COLO668 (cell line): ENCODE results near the gene FFAR2.
"Not testable (repeated sequence)": the region's sequence is repeated elsewhere in the genome, so short reads cannot be mapped to it uniquely, and the experiment has no call there.

Experiments used
- DNase-seq: peaks from one replicate; lab custom pipeline; 2025; ENCODE audit not compliant: unreplicated experiment; lab: John Stamatoyannopoulos, UW

Gene FFAR2

DNA sequence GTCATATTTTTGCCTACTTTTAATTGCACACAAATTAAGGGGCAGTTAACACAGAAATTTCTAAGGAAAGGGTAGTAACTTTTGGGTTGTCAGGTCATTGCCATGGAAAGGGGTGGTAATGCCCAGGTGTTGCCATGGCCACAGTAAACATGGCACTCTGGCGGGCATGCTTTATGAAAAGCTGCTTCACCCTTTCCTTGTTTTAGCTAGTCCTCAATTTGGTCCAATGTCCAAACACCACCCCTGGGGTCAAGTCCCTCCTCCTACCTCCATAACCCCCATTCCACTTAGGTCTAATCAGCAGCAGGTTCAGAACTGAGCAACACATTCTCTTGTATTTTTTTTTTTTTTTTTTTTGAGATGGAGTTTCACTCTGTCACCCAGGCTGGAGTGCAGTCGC, 6.6 kb downstream of the FFAR2 start:
- DNase-seq: peak; percentile 18

DNA sequence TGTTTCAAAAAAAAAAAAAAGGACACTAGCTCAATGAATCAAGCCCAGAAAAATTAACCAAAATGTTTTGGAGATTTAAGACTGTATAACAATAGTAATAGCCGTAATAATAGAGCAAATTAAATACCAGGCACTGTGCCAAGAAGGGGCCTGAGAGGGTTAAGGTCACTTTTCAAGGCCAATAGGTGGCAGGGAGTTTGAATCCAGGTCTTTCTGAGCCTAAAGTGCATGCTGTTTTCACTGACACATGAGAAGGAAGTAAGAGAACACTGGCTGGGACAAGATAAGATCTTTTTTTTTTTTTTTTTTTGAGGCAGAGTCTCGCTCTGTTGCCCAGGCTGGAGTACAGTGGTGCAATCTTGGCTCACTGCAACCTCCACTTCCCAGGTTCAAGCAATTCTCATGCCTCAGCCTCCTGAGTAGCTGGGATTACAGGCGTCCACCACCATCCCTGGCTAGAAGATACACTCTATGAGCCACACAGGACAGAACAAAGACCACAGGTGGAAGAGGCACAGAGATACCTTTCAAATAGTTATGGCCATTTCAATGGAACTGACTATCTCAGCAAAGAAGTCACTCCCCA, 7.7 kb downstream of the FFAR2 start:
- no peak for DNase-seq

- DNase-seq: no peak
Observed at GRCh38 chr19:35457173-35457572, 9.1 kb downstream of the FFAR2 start.

DNA sequence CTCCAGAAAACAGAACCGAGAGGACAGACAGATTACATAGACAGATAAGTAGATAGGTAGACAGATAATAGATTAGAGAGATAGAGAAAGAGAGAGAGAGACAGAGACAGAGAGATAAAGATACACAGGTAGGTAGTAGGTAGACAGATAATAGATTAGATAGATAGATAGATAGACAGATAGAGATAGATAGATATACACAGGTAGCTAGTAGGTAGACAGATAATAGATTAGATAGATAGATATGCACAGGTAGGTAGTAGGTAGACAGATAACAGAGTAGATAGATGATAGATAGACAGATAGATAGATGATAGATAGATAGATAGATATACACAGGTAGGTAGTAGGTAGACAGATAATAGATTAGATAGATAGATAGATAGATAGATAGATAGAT, 10.1 kb downstream of the FFAR2 start:
- DNase-seq: no peak

DNA sequence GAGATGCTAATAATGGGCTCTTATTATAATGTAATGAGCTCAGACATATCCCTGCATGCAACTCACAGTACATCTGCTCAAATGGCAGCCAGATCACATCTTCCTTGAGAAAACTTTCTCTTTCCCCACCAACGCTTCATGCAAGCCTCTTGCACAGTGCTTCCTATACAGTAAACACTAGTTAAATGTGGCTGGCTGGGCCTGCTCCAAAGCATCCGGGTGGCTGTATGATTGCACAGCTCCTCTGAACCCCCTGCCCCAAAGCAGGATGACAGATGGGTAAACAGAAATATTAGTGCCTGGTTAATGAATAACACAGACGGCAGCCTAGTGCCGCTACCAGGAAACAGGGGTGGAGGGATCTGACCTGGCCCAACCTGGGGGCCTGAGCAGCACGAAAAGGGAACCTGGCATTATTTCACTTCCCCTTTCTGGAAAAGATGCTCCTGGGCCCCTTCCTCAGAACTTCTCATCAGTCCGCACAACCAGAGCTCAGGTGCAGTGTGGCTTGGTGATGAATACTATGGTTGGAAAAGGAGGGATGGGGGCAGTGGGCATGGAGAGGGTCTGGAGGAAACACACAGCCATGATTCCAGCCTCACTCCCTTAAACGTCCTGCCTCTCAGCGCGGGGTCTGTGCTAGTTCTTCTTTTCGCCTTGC, 10.8 kb downstream of the FFAR2 start:
- DNase-seq: peak; percentile 74

DNA sequence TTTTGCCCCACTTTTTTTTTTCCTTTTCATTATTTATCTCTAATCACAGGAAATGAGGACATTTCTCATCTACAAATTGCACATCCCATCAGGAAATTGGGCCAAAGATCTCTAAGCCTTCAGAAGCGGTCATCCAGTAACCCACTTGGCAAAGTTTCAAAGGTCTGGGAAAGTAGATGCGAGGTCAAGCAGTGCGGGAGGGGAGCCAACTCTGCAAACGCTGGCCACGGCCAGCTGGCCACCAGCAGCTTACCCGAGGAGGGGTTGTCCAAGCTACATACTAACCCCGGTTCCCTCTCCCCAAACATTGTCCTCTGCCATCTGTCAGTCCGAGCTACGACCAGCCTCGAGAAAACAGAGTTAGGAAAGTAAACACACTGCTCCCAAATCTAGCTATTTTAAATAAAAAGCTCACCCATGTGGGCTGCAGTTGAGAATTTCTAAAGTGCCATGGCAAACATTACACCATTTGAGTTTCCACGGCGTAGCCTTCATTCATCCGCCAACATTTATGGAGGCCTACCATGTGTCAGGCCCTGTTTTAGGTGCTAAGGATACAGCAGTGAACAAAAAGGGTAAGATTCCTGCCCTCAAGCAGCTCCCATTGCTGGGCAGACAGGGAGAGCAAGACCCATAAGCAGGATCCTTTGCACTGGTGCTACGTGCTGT, 11.5 kb downstream of the FFAR2 start:
- no peak for DNase-seq

DNA sequence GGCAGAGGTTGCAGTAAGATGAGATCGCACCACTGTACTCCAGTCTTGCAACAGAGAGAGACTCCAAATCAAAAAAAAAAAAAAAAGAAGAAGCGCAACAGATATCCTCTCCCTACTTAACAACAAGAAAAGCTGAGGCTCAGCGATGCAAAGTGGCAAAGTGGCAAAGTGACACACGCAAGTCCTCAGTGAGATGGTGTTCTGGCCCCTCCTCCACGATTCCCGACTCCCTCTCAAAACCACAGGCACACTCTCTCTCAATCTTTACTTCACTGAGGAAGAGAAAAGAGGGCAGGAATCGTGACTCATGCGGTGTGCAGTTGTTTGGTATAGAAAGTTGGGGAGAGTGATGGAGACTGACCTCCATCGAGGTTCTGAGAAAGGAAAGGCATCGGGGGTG, 12.6 kb downstream of the FFAR2 start:
- DNase-seq: no peak

DNA sequence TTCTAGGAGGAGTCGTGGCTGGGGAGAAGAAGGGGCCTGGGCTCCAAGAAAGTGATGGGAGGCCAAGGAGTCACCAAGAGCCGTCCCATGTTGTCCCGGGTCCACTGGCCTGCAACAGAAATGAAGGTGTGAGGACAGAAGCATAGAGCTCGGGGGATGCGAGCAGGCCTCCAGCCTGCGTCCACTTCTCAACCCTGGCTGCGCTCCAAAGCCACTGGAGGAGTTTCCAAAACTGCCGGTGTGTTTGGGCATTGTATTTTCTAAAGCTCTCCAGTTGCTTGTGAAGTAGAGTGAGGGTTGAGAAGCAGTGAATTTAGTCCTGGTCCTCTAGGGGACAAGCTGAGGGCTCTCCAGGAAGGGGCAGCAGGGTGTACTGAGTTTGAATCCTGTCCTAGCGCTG, 13.0 kb downstream of the FFAR2 start:
- no peak for DNase-seq

DNA sequence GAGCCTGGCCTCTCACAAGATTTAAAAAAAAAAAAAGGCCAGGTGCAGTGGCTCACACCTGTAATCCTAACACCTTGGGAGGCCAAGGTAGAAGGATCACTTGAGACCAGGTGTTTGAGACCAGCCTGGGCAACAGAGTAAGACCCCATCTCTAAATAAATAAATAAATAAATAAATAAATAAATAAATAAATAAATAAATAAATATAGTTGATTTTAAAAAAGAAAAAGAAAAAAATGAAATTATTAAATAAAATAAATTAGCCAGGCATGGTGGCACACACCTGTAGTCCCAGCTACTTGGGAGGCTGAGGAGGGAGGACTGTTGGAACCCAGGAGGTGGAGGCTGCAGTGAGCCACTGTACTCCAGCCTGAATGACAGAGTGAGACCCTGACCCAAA, 13.7 kb downstream of the FFAR2 start:
- not testable (repeated sequence) for DNase-seq

DNA sequence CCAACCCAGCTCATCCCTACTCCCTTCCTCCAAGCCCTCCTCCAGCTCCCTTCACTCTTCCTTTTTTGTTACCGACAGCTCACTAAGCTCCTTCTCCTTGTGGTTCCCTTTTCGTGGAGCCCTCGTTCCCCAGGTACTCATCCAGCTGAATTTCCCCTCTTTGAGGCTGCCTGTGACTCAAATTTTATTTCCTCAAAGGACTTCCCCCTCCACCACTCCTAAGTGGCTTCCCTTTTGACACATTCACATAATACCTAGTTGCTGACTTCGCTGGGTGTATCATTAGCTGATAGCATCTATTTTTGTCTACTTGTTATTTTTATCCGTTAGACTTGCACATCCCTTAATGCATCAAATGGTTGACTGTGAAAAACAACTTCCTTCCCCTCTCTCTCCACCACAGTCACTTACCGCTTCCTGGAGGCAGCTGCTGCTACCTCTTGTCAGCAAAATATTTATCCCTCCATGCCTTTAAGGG, 14.5 kb downstream of the FFAR2 start:
- no peak for DNase-seq

- not testable (repeated sequence) for DNase-seq
Observed at GRCh38 chr19:35462956-35463355, 14.9 kb downstream of the FFAR2 start.

DNA sequence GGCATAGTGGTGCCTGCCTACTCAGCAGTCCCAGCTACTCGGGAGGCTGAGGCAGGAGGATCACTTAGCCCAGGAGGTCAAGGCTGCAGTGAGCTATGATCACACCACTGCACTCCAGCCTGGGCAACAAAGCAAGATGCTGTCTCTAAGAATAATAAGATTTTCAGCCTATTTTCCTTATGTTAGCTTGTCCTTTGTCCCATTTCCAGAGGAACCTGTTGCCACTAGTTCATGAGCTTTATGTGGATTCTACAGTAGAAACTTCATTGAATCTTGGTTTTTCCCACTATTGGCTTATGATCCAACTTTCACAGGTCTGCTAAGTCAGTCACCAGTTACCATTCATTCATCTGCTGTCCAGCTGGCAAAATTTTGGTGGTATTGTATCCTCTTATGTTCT, 18.2 kb downstream of the FFAR2 start:
- DNase-seq: no peak

DNA sequence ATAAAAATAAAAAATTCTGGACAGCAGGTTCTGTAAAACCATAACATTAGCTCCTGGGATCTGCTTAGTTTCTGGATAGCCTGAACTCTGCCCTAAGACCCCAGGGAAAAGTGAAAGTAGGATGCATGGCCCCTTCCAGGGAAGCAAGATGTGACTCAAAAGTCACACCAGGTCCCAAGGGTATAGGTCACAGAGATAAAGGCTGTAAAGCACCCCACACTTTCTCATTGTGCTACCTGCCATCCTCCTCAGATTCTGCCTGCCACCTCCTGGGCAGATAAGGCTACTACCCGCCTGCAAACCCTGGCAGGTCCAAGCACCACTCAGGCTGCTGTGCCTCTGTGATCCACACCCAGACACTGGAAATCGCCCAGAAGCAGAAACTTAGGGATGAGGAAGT, 20.6 kb downstream of the FFAR2 start:
- peak; percentile 58 for DNase-seq

DNA sequence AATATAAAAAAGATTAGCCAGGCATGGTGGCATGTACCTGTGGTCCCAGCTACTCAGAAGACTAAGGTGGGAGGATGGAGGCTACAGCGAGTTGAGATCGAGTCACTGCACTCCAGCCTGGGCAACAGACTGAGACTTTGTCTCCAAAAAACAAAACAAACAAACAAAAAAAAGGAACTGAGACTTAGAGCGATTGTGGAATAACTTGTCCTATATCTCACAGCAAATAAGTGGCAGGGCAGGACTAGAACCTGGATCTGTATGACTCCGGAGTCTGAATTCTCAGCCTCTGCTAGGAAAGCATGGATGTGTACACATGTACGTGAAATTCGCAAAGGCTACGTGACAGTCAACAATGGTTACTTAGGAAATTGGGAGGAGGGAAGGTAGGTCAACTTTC, 22.1 kb downstream of the FFAR2 start:
- DNase-seq: no peak

GRCh38 chr19:35471075-35471474, 23.0 kb downstream of the FFAR2 start:
- DNase-seq: not testable (repeated sequence)

DNA sequence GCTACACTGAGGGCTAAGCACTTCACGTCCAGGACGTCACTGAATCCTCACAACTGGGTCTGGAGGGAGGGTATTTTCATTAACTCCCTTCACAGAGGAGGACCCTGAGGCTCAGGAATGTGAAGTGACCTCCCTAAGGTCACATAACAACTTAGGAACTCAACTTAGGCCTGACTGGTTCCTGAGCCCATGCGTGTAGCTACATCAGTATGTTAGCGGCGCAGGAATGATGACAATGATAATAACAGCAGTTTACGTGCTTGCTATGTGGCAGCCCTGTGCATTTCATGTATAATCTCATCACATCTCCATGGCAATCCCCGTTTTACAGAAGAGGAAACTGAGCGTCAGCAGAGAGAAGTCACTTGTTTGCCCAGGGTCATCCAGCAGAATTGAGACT, 23.9 kb downstream of the FFAR2 start:
- DNase-seq: no peak

- DNase-seq: no peak
Observed at GRCh38 chr19:35474104-35474503, 26.0 kb downstream of the FFAR2 start.

- DNase-seq: not testable (repeated sequence)
Observed at GRCh38 chr19:35474594-35474993, 26.5 kb downstream of the FFAR2 start.

DNA sequence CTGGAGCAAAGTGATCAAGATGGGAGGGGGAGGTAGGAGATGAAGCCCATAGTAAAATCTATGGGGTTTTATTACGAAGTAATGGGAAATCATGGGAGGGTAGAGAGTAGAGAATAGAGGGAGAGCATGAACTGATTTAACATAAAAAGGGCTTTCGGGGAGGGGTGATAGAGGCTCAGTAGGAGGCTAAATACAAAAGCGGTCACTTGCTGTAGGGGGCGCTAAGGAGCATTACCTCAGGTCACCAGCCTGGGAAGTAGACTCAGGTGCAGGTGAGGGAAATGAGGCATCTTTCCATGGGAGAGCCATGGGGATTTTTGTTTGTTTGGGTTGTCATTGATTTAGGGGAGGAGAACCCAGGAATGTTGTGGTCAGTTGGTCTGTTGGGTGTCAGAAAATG, 28.1 kb downstream of the FFAR2 start:
- DNase-seq: no peak

DNA sequence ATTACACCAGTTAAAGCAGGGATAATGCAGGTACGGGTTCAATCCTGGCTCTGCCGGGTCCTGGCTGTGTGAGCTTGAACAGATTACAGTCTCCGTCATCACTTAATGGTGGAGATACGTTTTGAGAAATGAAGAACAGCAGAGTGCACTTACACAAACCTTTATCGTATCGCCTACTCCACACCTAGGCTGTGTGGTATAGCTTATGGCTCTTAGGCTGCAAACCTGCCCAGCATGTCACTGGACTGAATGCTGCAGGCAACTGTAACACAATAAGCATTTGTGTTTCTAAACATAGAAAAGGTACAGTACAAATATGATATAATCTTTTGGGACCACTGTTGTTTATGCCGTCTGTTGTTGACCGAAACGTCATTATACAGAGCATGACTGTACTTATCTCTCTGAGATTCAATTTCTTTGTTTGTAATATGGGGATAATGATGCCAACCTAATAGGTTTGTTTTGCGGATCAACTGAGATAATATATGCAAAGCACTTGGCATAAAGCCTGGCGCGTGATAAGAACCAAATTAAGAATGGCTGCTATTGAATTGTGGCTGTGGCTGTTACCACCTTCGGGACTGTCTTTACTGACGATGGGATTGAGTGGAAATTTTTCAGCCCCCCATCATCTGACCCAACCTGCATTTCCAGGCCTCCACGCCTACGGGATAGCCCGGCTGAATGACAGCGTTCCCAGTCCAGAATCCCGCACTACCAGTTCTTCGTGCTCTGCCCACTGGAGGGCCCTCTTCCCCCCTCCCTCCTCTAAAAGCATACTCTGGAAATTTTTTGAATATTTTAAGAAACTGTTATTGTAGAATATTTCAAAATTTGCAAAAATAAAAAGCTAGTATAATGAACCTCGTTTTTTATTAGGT, 31.0 kb downstream of the FFAR2 start:
- DNase-seq: peak; percentile 4

DNA sequence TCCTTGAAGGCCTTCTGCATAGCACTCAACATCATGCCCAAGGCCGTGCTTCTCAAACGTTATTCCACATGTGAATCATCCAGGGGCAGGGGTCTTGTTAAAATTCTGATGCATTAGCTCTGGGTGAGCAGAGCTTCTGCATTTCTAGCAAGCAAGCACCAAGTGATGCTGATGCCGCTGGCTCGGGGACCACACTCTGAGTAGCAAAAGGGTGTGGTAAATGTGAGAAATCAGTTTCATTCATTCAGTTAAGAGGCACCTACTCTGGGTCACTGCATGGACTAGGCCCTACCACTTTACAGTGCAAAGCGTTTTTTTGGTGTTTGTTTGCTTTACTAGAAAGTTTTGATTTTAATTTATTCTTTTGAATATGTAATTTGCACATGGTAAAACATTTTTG, 35.0 kb downstream of the FFAR2 start:
- DNase-seq: no peak
